ENCODE results near the gene MCL1.
"Not testable (repeated sequence)": the region's sequence is repeated elsewhere in the genome, so short reads cannot be mapped to it uniquely, and the experiment has no call there.

Gene MCL1

DNA sequence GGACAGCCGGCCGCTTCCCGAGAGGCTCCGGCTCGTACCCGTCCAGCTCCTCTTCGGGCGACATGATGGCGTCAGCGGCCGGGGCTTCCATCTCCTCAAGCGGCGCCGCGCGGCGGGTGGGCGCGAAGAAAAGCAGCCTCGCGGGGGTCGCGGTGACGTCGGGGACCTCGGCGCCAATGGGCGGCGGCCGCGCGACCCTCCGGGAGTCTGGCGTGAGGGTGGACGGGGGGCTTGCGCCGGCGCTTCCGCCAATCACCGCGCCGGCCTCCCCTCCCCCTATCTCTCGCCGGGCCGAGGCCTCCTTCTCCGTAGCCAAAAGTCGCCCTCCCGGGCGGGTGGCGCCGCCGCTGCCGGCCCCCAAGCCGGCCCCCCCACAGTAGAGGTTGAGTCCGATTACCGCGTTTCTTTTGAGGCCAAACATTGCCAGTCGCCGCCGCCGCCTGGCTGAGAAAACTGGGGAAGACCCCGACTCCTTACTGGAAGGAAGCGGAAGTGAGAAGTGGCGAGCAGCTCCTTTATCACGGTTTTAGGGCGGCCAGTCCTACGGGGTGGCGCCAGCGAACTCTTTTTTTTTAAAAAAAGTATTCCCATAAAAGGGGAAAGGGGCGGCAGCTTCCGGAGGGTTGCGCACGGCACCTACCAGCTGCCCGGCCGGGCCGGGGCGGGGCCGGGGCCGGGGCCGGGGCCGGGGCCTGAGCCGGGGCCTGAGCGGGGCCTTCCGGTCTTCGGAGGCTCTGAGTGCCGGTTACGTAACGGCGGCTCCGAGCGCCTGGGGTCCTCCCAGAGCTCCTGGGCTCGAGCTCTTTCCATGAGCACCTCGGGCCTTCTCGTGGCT is at the start of gene MCL1:
TSS of gene MCL1 (minus strand) at position 501 of the 835 bp plus-strand sequence. CDS start at position 421, 80 bp downstream.
- peak; percentile 100 for DNase-seq

GRCh38 chr1:150628766-150629114 is 49.3 kb upstream of the MCL1 start:
- no peak for DNase-seq

DNA sequence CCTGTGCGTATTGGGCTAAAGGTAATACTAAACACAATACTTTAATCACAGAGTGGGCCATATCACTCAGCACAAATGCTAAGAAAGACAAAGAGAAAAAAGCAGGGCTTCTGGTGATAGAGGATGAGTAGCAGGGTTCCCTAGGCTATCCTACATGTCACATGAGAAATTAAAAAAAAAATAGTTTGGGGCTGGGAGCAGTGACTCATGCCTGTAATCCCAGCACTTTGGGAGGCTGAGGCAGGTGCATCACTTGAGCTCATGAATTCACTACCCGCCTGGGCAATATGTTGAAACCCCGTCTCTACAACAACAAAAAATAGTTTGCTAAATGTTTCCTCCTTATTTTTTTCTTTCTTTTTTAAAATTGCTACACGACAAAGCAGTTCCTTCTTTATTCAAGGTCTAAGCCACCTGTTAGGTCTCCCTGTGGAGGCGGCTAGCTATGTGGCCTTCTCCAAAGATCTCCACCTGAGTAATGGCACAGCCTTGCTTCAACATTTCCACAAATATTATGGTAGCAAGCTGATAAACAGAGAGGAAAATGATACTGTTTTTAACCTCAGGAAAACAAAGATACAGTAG is 48.5 kb upstream of the MCL1 start:
- DNase-seq, result no peak

DNA sequence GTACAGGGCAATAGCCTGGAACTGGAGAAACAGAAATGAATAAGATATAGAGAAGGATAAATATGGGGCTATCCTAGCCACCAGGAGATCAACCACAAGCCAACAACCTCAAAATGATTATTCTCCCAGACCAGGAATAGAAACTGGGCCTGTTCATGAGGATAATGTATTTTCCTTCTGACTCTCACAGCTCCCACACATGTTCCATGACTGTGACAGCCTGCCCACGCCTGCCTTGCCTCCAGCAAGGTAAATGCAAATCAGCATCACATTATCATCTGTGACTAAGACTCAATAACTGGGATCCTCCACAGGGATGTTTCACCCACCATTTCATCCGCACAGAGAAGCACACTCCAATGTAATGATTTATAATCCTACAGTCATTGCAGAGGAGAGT is 46.7 kb upstream of the MCL1 start:
- DNase-seq, result no peak

DNA sequence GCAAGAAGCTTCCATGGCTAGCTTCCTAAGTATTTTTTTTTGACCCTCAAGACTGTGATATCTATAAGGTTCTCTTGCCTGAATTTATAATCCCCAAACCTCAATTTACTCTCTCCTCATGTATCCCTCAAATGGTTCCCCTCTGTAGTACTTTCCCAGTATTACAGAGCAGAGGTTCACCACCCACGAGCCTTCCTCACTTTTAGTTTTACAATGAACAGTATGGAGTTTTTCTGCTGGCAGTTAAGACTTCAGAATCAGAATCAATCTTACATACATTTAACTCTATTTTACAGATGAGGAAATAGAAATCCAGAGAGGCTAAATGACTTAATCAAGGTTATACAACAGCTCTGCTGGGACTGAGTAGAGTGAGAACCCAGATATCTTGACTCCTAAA is 45.1 kb upstream of the MCL1 start:
- not testable (repeated sequence) for DNase-seq

GRCh38 chr1:150624134-150624533 is 44.7 kb upstream of the MCL1 start:
- not testable (repeated sequence) for DNase-seq

- no peak for DNase-seq
These were observed 43.0 kb upstream of the MCL1 start for GRCh38 chr1:150622303-150622975.

DNA sequence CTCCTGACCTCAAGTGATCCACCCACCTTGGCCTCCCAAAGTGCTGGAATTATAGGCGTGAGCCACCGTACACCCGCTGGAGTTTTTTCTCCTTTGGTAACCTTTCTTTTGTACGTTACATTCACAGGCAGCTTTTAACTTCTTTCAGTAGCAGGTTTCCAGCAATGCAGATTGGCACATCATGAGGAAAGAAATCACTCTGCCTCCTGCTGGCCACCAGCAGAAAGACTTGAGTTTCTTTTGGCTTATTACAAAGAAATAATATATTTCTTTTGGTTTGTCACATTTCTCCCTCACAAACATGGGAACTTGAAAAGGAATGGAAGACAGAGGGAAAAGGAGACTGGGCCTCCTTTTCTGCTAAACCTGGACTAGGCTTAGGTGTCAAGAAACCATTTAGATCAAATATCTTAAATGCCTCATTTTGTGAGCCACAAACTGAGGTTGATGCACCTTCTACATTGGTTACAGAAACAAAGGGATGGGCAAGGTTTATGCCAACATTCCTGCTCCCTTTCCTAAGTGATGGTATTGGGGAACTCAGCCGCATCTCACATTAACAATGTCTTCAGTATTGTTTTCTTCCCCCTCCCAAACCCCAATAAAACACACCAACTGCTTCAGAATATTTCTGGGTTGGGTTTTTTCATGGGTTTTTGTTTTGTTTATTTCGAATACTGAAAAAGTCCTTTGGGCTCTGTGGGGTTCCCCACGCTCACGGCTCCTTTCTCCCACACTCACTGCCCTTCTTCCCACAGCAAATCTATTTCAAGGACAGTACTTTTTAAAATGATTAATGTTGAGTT is 42.3 kb upstream of the MCL1 start:
- peak; percentile 29 for DNase-seq

DNA sequence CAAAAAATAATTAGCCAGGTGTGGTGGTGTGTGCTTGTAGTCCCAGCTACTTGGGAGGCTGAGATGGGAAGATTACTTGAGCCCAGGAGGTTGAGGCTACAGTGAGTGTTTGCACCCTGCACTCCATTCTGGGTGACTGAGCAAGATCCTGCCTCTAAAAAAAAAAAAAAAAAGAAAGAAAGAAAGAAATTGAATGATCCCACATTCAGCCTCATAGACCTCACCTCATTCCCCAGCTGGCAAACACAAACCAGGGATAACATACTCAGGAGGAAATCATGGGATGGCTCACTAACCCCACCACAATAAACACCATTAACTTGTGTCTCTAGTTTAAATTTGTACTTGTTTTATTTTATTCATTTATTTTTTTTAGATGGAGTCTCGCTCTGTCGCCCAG is 41.5 kb upstream of the MCL1 start:
- no peak for DNase-seq

DNA sequence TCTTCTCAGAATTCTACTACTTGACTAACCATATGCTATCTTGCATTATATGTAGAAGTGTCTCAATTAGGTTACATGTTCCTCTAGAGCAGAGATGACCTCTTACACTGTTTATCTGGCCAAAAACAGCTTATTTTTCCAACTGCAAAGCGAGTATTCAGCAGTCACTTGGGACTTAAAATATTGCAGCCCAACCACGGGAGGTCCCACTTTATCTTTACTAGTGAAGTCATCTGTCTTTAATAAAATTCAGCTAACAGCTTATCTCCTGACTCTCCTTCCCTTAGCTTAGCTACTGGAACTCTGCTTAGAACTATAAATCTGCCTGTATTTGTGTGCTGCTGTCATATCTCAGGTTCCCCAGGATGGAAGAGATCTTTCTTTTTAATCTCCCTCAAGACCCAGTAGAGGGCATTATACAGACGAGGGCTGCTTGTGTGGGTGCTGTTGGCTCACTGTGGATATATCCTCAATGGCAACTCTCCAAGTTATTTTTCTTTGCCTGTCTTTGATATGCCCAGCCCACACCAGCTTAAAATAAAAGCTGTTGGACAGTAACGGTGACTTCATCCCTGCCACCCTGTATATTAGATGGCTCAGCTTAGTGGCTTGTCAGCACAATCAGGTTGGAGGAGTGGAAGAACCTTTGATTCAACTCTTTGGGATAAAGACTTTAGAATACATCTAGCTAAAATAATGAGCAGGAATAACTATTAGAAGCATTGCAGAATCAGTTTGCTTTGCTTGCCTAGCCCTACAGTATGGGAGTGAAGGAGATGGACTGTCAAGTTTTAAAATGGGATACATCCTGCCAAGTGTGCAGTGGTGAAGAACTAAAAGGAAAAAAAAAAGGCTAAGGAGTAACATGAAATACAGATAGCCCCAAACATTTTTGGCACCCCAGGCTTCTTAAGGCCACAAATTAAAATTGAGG is 40.4 kb upstream of the MCL1 start:
- DNase-seq, result no peak

- no peak for DNase-seq
These were observed 36.2 kb upstream of the MCL1 start for GRCh38 chr1:150615346-150616201.

GRCh38 chr1:150613061-150613920 is 33.9 kb upstream of the MCL1 start:
- no peak for DNase-seq

DNA sequence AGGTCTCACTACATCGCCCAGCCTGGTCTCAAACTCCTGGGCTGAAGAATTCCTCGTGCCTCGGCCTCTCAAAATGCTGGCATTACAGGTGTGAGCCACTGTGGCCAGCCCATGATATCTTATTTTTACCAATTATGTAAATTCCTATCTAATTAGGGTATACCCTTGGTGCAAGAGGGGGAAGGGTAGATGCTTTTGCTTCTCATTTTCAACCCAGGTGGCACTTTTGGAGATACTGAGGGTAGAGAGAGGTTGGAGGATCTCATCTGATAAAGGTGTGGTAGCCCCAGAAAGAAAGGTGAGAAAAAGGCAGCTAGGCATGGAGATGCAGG is 32.6 kb upstream of the MCL1 start:
- DNase-seq, result no peak

GRCh38 chr1:150610576-150610975 is 31.2 kb upstream of the MCL1 start:
- DNase-seq, result no peak

GRCh38 chr1:150609732-150610131 is 30.3 kb upstream of the MCL1 start:
- DNase-seq, result no peak

- no peak for DNase-seq
These were observed 27.2 kb upstream of the MCL1 start for GRCh38 chr1:150606463-150607142.

DNA sequence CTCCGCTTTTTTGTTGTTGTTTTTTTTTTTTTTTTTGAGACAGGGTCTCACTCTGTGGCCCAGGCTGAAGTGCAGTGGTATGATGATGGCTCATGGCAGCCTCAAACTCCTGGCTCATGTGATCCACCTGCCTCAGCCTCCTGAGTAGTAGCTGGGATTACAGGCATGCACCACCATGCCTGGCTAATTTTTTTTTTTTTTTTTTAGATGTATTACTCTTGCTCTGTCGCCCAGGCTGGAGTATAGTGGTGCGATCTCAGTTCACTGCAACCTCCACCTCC is 26.0 kb upstream of the MCL1 start:
- DNase-seq, result not testable (repeated sequence)

DNA sequence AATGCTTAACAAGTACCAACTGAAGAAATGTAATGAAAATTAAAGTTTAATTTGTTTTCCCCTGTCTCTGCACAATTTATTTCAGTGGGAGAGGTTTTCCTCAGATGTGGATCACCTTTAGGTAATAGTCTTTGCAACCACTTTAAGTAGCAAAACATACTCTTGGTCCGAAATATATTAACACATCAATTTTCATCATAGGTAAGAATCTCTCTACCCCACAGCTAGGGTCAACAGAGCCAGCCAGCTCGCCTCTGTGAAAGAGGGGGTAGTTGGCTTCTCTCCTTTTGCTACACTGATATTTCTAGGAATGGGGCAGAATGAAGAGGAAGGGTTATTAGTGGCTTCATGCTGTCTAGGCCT is 24.8 kb upstream of the MCL1 start:
- no peak for DNase-seq

GRCh38 chr1:150603711-150604110 is 24.3 kb upstream of the MCL1 start:
- DNase-seq, result no peak

GRCh38 chr1:150602372-150602771 is 23.0 kb upstream of the MCL1 start:
- not testable (repeated sequence) for DNase-seq

All from retina (tissue), 1 donor.